IMR-90 (cell line): Measurements from ENCODE around the gene ASH1L.

ENCODE experiments used
- BHLHE40 ChIP-seq: fragments of 150-350 bp; IDR thresholded peaks from 2 replicates; pipeline ENCODE4 v1.6.1; 2016; ENCODE audit warnings: mild to moderate bottlenecking, low read depth, low read length
- CEBPB ChIP-seq: IDR thresholded peaks from 2 replicates; pipeline ENCODE4 v1.6.1; 2012; ENCODE audit warnings: low read depth, low read length, improper control_type of control experiment
- CTCF ChIP-seq: conservative IDR thresholded peaks from 2 replicates; pipeline ENCODE4 v1.5.1; 2012; ENCODE audit warnings: mild to moderate bottlenecking, low read depth, low read length, improper control_type of control experiment
- ELK1 ChIP-seq: fragments of 150-350 bp; IDR thresholded peaks from 2 replicates; pipeline ENCODE4 v1.6.1; 2016; ENCODE audit warnings: low read depth, mild to moderate bottlenecking, low read length, moderate library complexity, borderline replicate concordance
- NFE2L2 ChIP-seq: fragments of 150-350 bp; IDR thresholded peaks from 2 replicates; pipeline ENCODE4 v1.6.1; 2016; ENCODE audit warnings: low read depth, mild to moderate bottlenecking, low read length
- POLR2A ChIP-seq: IDR thresholded peaks from 2 replicates; pipeline ENCODE4 v1.6.1; 2012; ENCODE audit warnings: mild to moderate bottlenecking, low read depth, low read length
- RCOR1 ChIP-seq: IDR thresholded peaks from 2 replicates; pipeline ENCODE4 v1.6.1; 2012; ENCODE audit warnings: mild to moderate bottlenecking, low read length, improper control_type of control experiment; ENCODE audit not compliant: insufficient replicate concordance
- USF2 ChIP-seq: fragments of 150-350 bp; IDR thresholded peaks from 2 replicates; pipeline ENCODE4 v1.6.1; 2017; ENCODE audit warnings: mild to moderate bottlenecking, antibody characterized with exemption, low read length, low read depth

DNA sequence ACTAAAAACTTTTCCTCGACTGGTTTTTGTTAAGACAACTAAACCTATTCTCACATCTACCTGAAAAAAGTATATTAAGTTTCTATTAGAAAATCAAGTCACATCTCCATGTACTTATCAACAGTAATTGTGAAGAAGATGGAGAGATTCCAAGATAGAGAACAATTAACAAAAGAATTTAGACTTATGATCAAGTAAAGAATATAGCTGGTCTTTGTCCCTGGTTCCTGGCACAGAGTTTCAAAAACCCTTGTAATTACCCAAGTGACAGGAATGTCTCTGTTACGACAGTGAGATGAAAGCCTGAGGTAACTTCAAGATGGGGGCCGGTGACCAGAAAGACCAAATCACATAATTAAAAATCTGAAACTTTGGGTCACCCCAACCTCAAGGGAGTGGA is 91.6 kb downstream of the ASH1L start:
- no peak for TF ChIP-seq CTCF
- TF ChIP-seq CEBPB: no peak
- TF ChIP-seq NFE2L2: no peak
- no peak for TF ChIP-seq RCOR1
- no peak for TF ChIP-seq POLR2A
- no peak for TF ChIP-seq USF2
- no peak for TF ChIP-seq ELK1
- TF ChIP-seq BHLHE40: no peak
